CD4-positive, alpha-beta T cell treated with Interleukin-15 for 1 hour (primary cell): ENCODE results near the gene CAPN10.
A peak's percentile ranks its signal among the peaks of the same experiment; 100 is the strongest.

Experiments used
- DNase-seq: peaks from one replicate; pipeline ENCODE4 v3.0.0-alpha.2; 2020

CAPN10 gene

DNA sequence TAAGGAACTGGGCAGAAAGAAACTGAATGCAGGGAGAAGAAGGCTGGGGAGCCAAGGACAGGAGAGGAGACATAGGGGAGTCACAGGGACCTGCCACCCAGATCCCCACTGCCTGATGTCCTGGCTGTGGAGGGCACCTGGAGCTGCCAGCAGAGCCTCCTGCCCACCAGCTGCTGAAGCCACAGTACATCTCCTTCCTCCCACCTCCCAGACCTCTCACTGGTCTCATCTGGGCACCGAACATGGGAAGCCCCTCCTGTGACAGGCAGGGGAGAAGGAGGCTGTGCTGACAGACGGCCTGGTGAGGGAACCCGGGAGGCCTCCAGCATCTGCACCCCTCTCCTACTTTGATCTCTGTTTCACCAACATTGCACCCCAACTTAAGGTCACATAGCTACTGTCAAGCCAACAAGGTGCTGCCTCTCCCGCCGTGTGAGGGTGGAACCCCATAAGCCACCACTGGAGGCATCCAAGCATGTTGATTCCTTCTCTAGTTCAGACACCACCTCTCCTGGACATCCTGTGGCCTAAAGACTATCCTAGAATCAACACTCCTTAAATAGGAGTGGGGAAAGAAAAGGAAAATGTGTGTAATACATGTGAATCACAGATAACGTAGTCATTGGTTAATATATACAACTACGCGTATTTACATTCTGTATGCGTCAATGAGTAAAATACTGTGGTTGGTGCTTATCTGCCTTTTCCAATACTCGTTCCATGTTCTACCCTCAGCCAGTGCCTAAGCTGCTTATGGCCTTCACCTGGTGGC lies 21.8 kb upstream of the CAPN10 start:
- DNase-seq: peak; percentile 34

DNA sequence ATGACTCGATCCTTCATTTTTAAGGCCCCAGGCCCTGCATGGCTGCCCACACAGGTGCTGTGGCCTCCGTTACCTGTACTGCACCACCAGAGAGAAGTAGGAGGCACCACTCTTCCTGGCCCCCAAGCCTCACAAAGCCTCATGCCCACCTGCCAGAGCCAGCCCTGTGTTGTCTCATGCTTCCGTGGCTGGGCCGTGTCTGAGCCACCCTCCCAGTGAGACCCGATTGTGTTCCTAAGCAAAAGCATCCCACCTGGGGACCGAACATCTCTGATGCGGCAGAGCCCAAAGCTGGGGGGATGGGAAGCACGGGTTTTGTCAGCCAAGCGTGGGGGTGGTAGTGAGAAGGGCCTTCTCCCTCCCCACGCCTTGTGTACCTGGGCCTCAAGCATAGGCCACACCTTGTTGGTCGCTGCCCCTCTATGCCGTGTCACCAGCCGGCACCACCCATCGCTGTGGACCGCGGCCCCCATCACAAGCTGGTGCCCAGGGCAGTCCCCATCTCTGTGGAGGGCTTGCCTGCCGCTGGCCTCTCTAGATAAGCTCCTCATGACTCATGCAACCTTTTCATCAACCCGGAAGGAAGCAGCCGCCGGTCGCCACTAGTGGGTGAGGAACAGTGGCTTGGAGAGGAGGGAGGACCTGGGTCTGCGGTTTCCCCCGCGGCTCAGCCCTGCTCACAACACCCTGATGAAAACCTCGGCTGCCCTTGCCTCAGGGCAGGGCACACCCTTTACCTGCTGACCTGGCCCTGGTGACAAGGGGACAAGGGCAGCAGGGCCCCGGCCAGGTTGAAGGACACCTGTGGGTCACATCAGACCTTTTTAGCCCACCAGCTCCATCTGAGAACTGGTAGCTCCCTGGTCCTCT lies 21.0 kb upstream of the CAPN10 start:
- DNase-seq: peak; percentile 96

DNA sequence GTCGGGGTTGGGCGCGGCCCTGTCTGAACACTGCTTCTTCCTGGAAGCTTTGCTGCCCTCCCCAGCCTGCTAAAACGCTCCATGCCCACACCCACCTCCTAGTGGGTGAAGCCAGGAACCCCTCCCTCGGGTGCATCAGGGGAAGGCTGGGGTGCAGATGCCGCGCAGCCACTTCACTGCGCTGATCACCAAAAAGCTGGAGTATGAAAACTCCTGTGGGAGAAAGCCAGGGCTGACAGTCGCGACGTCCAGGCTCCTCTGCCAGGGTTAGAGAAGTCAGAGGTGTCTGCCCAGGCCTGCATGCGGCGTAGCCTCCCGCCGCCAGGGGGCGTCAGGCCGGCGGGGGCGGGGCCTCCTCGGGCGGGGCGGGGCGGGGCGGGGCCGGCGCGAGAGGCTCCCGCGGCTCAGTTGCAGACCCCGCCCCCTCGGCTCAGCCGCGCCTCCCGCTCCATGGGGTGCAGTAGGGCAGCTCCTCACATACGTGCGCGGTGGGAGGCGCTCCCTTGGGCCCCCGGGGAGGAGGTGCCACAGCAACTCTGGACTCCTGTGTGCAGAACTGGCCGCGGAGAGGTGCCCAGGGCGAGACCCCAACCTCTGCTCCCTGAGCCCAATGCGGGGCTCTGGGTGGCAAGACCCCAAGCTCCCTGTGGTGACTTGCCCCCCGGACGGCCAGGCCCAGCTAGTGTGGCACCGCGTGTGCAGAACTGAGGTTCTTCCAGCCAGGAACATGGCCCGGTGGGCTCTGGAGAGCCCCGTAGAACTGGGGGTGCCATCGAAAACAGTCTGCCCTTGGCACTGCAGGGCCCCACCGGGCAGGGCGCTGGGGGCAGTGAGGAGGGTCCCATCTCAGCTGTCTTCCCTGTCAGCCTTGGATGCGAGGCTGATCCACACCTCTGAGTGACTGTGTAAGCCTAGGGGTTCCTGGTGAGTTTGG lies 20.1 kb upstream of the CAPN10 start:
- peak; percentile 95 for DNase-seq

DNA sequence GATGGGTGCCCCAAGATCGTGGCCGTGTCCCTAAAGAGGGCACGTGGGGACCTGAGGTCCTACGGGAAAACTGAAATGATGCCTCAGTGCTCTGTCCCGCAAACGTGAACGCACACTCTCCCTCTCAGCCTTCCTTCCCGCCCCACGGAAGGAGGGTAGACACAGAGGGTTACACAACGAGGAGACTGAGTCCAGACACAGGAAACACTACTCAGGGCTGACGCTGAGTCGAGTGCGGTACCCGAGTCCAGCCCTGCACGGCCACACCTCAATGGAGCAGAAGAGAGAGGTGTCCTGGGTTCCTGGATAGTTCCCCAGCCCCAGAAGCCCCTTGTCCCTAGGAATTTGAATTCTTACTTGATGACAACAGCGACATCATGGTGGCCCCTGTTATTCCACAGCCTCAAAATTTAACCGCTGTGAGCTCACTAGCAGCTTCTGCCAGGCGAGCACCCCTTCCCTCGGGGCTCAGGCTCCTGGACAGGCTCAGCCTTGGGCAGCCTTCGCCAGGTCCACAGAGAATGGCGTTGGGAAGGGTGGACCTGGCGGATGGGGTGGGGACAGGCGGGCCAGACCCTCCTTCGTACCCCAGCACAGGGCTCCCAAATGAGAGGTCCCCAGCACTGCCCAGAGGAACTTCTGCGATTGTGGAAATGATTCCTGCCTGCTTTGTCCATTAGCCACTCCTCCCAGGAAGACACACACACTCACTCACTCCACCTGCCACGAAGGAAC lies 19.2 kb upstream of the CAPN10 start:
- peak; percentile 67 for DNase-seq

DNA sequence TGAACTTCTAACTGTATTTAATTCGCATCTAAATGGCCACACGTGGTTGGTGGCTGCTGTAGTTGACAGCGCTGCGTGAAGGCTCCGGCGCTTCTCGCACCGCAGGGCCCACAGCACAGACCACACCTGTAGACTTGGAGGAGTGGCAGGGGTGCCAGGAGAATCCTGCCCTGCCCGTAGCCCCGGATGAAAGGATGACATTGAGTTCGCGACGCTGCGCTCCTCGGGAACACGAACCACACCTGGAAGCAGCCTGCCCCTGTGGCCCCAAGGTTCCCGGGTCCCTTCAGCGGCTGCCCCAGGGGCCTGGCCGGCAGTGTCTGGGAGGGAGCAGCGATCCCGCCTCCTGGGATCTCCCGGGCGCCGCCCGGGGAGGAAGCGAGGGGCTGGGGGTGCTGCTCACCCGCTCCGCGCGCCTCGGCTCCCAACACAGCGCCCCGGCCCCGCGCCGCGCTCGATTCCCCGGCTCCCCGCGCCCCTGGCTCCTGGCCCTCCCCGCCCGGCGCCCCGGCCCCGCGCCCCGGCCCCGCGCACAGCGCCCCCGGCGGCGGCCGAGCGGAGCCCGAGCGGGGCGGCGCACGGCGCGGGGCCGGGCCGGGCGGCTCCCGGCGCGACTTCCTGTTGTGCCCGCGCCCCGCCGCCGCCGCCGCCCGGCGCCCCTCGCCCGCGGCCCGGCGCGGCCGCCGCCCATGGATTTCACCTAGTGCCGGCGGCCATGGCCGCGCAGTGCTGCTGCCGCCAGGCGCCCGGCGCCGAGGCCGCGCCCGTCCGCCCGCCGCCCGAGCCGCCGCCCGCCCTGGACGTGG lies 18.5 kb upstream of the CAPN10 start, which contains the start of gene RNPEPL1:
Gene RNPEPL1 (plus strand): TSS at position 613 of the 806 bp plus-strand sequence. CDS start 103 bp downstream, at position 716.
- DNase-seq: peak; percentile 56

DNA sequence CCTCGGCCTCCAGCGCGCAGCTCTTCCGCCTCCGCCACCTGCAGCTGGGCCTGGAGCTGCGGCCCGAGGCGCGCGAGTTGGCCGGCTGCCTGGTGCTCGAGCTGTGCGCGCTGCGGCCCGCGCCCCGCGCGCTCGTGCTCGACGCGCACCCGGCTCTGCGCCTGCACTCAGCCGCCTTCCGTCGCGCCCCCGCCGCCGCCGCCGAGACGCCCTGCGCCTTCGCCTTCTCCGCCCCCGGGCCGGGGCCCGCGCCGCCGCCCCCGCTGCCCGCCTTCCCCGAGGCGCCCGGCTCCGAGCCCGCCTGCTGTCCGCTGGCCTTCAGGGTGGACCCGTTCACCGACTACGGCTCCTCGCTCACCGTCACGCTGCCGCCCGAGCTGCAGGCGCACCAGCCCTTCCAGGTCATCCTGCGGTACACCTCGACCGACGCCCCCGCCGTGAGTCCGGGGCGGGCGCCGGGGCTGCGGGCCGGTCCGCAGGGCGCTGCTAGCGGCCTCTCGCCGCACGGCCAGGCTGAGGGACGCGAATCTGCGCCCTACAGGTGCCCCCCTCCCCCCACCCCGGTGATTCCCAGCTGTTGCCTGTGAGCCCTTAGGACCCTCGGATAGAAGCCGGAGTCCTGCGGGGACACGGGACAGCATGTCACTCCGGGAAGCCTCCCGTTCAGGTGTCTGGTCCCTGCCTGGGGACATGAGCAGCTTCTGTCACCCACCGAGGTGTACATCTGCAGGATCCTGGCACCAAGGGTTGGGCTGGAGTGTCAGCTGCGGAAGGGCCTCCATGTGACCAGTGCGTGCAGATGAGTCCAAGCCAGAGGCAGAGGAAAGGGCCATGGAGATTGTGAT lies 17.6 kb upstream of the CAPN10 start:
- DNase-seq: peak; percentile 63

DNA sequence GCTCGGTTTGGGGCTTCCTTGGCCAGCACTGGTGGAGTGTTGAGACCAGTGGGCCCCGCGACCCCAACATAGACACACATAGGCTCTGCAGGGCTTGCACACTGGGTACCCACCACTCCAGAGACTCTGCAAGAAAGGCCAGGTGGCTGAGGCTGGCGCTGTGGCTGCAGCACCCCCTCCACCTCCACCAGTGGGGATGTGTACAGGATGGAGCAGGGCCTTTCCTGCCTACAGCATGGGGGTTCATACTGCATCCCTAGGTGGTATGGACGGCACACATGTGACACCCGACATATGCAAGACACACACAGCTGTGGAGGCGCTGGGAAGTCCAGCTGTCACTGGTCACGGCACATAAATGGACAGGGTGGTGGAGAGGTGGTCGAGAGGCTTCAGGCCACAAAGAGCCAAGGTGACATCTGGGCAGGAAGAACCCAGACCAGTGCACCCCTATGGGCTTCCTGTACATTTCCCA lies 17.0 kb upstream of the CAPN10 start:
- peak; percentile 18 for DNase-seq

DNA sequence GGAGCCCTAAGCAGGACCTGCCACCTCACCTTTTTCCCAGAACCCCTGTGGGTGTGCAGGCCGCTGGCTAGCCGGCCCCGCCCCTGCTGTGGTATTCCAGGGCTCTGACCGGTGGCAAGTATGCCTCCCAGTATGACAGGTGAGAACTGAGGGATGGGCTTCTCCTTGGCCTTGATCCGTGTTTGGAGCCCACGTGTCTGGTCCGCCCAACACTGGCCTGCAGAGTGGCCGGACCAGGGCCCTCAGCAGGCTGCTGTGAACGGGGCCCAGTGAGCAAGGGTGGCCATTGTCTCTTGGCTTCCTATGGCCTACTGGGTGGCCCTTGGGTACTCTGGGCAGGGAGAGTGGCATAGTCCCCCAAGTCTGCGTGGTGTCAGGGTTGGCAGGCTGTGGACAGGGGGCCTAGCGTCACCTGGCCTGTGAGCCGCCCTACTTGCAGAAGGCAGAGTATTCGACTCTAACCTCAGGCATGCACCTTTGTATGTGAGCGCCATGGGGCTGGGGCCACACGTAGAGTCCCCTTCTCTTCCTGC lies 16.5 kb upstream of the CAPN10 start:
- DNase-seq: peak; percentile 15

DNA sequence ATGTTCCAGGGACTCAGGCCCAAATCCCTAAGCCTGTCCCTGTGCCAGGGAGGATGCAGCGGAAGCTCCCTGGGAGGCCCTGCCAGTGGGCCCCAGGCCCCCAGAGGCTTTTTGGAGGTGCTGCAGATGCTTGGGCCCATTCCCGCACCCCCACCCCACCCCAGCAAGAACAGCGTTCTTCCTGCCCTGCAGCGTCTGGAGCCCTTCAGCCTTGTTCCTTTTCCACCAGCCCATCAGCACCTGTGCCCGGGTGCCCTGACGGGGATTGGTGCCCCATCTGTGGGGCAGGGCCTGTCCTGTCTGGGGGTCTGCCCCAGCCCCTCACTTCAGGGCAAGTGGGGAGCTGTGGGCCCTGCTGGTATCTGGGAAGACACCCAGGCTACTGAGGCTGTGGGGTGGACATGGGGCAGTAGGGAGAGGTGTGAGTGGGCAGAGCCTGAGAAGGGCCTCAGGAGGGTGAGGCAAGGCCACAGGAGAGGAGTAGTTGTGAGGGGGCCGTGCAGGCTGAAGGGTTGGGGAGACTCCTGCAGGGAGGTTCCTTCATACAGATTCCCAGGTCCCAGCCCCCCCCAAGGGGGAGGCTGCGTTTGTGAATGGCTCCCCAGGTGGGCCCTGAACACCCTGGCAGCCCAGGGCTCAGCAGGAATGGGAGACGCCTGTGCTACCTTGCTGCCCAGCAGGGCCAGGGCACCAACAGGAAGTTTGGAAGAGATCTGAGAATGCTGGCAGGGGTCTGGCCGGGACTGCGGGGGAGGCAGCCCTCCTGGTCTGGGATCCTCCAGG lies 15.8 kb upstream of the CAPN10 start:
- DNase-seq: peak; percentile 10

DNA sequence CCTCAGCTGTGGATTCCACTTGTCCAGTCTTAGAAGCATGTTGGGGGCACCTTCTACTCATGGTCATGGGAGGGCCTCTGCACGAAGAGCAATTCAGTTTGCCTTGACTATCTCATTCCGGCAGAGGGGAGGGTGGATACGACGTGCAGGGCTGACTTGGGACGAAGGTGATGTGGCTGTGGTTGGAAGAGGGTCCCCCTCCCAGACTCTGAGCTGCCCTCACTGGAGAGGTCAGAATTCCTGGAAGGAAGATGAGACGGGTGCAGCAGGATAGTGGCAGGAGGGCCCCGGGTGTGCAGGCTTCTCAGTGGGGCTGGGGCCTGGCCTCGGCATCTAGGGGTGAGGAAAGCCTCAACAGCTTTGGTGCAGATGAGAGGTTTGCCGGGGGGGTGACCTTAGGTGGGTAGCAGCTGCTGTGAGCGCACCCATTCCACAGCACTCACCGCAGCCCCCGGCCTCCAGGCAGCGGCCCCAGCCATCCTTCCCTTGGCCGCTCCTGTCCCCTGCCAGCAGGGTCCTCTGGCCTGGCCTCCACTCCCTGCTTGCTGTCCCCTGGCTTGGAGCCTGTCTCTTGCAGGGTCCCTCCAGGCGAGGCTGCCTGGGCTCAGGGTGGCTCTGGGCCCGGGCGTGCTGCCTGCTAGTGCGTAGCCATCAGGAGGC lies 15.1 kb upstream of the CAPN10 start:
- peak; percentile 15 for DNase-seq

DNA sequence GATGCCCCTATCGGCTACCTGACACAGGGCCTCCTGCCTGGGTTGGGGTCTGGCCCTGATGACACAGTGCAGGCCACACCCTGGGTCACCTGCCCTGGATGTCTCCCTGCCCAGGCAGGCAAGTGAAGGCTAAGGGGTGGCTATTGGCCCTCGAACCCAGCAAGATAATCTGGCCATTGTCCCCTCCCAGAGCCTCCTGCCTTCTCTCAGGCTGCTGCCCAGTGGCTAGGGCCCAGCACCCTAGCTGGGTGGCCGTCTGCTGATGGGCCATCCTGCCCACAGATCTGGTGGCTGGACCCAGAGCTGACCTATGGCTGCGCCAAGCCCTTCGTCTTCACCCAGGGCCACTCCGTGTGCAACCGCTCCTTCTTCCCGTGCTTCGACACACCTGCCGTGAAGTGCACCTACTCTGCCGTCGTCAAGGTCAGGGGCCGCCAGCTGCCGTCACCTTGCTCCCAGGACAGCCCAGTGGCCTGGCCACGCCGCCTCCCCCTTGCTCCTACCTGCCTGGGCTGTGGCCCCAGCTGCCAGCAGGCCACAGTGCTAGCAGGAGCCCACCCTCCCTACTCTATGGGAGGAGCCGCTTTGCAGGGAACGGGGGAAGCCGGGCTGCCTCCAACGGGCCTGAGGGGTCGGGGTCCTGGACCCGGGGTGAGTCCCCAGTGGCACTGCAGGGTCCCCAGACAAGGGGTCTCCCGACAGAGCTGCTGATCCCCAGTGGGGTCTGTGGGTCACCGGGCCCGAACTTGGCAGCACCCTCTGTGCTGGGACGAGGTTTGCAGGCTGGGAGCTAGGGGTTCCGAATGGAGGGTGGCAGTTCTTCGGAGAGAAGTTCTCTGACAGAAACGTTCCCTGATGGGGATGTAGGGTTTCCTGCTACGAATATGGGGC lies 14.1 kb upstream of the CAPN10 start:
- DNase-seq: peak; percentile 15

DNA sequence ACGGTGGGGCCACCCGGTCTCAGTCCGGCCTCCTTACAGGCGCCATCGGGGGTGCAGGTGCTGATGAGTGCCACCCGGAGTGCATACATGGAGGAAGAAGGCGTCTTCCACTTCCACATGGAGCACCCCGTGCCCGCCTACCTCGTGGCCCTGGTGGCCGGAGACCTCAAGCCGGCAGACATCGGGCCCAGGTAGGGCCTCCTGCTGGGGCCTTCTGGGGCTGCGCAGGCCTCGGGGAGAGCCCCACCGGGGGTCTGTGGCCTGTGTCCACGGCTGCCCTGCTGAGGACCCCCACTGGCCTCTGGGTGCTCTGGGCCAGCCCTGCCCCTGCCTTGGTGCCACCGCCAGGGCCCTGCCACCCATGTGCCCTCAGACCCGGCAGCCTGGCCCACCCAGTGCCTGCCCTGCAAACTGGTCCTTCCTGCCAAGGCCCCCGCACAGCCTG lies 13.4 kb upstream of the CAPN10 start:
- DNase-seq: peak; percentile 14

DNA sequence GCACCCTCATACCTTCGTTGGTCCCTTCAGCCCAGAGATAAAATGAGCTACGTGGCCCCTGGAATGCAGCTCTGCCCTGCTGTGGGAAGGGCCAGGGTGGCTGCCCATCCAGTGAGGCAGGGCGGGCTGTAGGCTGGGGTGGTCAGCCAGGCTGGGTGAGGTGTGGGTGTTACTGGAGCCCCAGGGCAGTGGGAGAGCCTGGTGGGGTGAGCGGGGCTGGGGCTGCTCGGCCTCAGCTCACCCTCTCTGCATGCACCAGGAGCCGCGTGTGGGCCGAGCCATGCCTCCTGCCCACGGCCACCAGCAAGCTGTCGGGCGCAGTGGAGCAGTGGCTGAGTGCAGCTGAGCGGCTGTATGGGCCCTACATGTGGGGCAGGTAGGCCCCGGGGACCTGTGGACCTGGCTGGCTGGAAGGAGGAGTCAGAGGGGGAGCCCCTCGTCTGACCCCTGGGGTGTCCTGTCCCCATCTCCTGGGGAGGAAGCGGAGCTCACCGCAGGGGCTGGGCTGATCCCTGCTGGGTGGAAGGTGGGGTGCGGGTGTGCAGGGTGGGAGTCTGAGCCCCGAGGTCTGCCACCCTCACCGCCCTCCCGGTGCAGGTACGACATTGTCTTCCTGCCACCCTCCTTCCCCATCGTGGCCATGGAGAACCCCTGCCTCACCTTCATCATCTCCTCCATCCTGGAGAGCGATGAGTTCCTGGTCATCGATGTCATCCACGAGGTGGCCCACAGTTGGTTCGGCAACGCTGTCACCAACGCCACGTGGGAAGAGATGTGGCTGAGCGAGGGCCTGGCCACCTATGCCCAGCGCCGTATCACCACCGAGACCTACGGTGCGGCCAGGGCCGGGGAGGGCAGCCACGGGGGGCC lies 12.8 kb upstream of the CAPN10 start:
- DNase-seq: peak; percentile 14

DNA sequence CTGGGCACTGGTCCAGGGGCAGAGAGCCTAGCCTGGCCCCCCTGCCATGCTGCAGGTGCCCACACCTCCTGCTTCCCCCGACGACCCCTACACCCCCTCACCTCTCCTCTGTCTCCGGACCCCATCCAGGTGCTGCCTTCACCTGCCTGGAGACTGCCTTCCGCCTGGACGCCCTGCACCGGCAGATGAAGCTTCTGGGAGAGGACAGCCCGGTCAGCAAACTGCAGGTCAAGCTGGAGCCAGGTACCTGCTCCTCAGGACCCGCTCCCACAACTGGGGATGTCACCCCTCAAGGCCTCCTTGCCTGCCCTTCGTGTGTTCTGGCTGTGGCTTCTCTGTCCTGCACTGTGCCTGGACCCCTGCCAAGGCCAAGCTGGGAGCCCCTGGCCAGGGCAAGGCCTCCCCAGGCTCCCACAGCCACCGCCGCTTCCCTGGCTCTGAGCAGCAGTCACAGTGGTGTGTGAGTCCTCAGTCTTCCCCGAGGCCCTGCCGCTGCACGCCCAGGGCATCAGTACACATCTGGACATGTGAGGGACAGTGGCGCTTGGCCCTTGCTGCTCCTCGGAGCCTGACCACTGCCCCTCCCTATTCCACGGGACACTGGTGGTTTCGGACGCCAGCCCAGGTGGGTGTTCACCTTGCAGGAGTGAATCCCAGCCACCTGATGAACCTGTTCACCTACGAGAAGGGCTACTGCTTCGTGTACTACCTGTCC lies 12.0 kb upstream of the CAPN10 start:
- DNase-seq: peak; percentile 10
